AG04450 (cell line): ENCODE measurements around the gene GAPVD1. TPM values are rescaled to one million over a fixed set of nuclear protein-coding genes. Genes with fewer than 3 reads are reported as not detected.
"Not testable (repeated sequence)": the region's sequence is repeated elsewhere in the genome, so short reads cannot be mapped to it uniquely, and the experiment has no call there.

Source experiments
- CTCF ChIA-PET: fragments of 300-600, 350-600 bp; formaldehyde crosslinking; extraction: SDS; loops from one replicate; lab custom pipeline; 2022; ENCODE audit warnings: antibody characterized with exemption, inconsistent platforms; lab: Charles Lee
- POLR2A ChIA-PET: fragments of 350-600 bp; formaldehyde crosslinking; extraction: SDS; loops from one replicate; lab custom pipeline; 2021; ENCODE audit warnings: antibody characterized with exemption, inconsistent platforms; lab: Yijun Ruan, JAX
- DNase-seq: peaks from one replicate; pipeline ENCODE4 v3.0.0-alpha.2; 2011; ENCODE audit warnings: low read depth, low spot score
- H3K27ac ChIP-seq: one replicate; pipeline ENCODE4 v1.5.1; 2012; ENCODE audit warnings: low read depth, low read length, control low read depth
- H3K27me3 ChIP-seq: one replicate; pipeline ENCODE4 v1.6.0; 2012; ENCODE audit warnings: low read length; ENCODE audit not compliant: control insufficient read depth, insufficient read depth
- H3K4me3 ChIP-seq: 2 replicates; pipeline ENCODE4 v1.5.1; 2011; ENCODE audit warnings: mild to moderate bottlenecking, low read depth, low read length, control low read depth
- H3K9me3 ChIP-seq: 2 replicates; pipeline ENCODE4 v1.5.1; 2012; ENCODE audit warnings: low read length; ENCODE audit not compliant: control insufficient read depth, insufficient read depth
- polyA plus RNA-seq: library from polyadenylated mRNA; depleted of rRNA; stranded (reverse); fragments of >200 nt; gene quantifications from 2 replicates; pipeline ENCODE4 v1.2.3, GENCODE V29; 2011
- TF ChIP-seq, protein P1 (sequence below): IDR thresholded peaks from 2 replicates; pipeline ENCODE4 v1.5.1; 2011; ENCODE audit warnings: low read depth, low read length, control low read depth, inconsistent platforms

The GAPVD1 gene
- polyA plus RNA-seq, 1 experiment = 25.8 TPM

DNA sequence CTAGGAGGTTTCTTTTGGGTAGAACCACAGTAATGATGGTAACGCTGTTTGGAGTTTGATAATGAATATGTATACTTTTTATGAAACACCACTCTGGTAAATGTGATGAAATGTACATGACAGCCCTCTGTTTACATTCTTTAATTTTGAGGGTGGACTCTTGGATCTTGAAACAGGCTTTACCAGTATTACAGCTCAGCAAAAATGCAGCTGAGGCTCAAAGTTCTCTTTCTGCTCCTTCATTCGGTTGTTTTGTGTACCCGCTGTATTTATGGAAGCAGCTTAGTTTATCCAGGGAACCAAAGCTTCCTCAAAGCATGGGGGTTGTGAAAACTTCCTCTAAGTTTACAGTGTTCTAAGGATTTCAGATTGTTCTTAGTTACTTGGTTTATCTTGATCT lies 11.1 kb downstream of the GAPVD1 start:
- DNase-seq = peak; percentile 32
- CTCF ChIA-PET = interaction anchor here (0.7 to 1.6 kb wide), 2 partner anchors 17 to 25 kb away, joined by 4 to 5 read pairs; no protein-coding TSS in a partner anchor
- POLR2A ChIA-PET = interaction anchor here (1.6 kb wide), 1 partner anchor 31 kb away, joined by 15 read pairs; the partner anchor contains the start of gene HSPA5
- no peak overlapping the region for H3K4me3 ChIP-seq
- no peaks in the 10 kb centered on the region for H3K9me3 ChIP-seq
- no peaks in the 10 kb centered on the region for H3K27me3 ChIP-seq
- TF ChIP-seq, protein P1, sequence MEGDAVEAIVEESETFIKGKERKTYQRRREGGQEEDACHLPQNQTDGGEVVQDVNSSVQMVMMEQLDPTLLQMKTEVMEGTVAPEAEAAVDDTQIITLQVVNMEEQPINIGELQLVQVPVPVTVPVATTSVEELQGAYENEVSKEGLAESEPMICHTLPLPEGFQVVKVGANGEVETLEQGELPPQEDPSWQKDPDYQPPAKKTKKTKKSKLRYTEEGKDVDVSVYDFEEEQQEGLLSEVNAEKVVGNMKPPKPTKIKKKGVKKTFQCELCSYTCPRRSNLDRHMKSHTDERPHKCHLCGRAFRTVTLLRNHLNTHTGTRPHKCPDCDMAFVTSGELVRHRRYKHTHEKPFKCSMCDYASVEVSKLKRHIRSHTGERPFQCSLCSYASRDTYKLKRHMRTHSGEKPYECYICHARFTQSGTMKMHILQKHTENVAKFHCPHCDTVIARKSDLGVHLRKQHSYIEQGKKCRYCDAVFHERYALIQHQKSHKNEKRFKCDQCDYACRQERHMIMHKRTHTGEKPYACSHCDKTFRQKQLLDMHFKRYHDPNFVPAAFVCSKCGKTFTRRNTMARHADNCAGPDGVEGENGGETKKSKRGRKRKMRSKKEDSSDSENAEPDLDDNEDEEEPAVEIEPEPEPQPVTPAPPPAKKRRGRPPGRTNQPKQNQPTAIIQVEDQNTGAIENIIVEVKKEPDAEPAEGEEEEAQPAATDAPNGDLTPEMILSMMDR = no peak
- H3K27ac ChIP-seq = peak overlapping the region; percentile 4

DNA sequence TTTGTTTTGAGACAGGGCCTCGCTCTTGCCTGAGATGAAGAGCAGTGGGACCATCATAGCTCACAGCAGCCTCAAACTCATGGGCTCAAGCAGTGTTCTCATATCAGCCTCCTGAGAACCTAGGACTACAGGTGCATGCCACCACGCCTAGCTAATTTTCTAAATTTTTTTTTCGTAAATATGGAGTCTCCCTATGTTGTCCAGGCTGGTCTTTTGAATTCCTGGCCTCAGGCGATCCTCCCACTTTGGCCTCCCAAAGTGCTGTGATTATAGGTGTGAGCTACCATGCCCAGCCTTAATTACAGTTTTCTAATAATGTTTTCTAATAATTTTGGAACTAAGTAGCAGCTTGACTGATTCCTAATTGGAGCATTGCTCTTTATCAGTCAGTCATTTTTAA lies 15.1 kb downstream of the GAPVD1 start:
- POLR2A ChIA-PET = interaction anchor here (1.1 kb wide), 1 partner anchor 36 kb away, joined by 3 read pairs; the partner anchor contains the start of gene HSPA5
- TF ChIP-seq, protein P1 = no peak

GRCh38 chr9:125277411-125277810 lies 15.8 kb downstream of the GAPVD1 start:
- TF ChIP-seq, protein P1 = no peak
- Histone ChIP-seq H3K27me3 (no peaks in the 10 kb centered on the region), H3K9me3 (no peaks in the 10 kb centered on the region), H3K4me3 (no peak overlapping the region), H3K27ac (no peak overlapping the region)
- ChIA-PET POLR2A (no interaction called here), CTCF (no interaction called here)
- DNase-seq = no peak

More for the DNA sequence above, 15.1 kb downstream of the GAPVD1 start:
- H3K27me3 ChIP-seq = no peaks in the 10 kb centered on the region
- H3K9me3 ChIP-seq = no peaks in the 10 kb centered on the region
- no peak for DNase-seq
- H3K4me3 ChIP-seq = no peak overlapping the region
- H3K27ac ChIP-seq = no peak overlapping the region
- CTCF ChIA-PET = no interaction called here

DNA sequence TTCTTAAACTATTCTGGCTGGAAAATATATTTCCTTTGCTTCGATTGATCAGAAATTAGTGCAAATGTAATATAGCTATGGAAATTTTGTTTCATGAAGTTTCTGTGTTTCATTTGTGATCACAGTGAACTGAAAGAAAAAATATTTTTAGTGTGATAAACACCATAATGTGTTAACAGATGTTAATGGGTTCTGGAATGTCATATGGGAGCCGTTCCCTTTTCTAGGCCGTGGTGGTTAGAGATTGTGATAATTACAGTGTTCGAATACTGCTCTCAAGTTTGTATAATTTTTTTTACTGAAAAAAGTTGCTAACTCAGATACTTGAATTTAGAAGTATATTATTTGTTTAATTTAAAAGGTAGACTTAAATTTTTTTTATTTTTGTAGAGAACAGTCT lies 19.3 kb downstream of the GAPVD1 start:
- ChIA-PET POLR2A (interaction anchor here (0.6 to 1.1 kb wide), 2 partner anchors 40 to 1498 kb away, joined by 4 to 11 read pairs; partner anchors contain the start of gene HSPA5), CTCF (no interaction called here)
- no peak overlapping the region for H3K4me3 ChIP-seq
- no peak overlapping the region for H3K27ac ChIP-seq
- no peaks in the 10 kb centered on the region for H3K9me3 ChIP-seq
- H3K27me3 ChIP-seq = no peaks in the 10 kb centered on the region
- DNase-seq = no peak
- TF ChIP-seq, protein P1 = no peak

GRCh38 chr9:125284855-125285254 lies 23.2 kb downstream of the GAPVD1 start:
- no peak for DNase-seq
- H3K9me3 ChIP-seq = no peaks in the 10 kb centered on the region
- no peak overlapping the region for H3K4me3 ChIP-seq
- TF ChIP-seq, protein P1 = no peak
- ChIA-PET POLR2A (no interaction called here), CTCF (no interaction called here)
- no peaks in the 10 kb centered on the region for H3K27me3 ChIP-seq
- H3K27ac ChIP-seq = no peak overlapping the region

DNA sequence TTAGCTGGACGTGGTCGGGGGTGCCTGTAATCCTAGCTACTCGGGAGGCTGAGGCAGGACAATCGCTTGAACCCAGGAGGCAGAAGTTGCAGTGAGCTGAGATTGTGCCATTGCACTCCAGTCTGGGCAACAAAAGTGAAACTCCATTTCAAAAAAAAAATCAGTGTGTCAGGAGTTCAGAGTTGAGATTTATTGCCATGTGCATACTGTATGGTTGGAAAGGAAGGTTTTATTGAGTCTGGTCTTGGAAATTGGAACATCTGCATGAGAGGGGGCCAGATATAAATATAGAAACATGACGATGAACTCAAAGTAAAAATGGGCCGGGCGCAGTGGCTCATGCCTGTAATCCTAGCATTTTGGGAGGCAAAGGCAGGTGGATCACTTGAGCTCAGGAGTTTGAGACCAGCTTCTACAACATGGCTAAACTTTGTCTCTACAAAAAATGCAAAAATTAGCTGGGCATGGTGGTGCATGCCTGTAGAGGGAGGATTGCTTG lies 25.4 kb downstream of the GAPVD1 start:
- CTCF ChIA-PET, H3K27me3 ChIP-seq, DNase-seq, POLR2A ChIA-PET, H3K4me3 ChIP-seq, H3K27ac ChIP-seq, H3K9me3 ChIP-seq: not testable (repeated sequence)
